ENCODE results near the gene SLC25A34. TPM values are rescaled to one million over a fixed set of nuclear protein-coding genes. Genes with fewer than 3 reads are reported as not detected.

The SLC25A34 gene
- total RNA-seq, 1 experiment from 2014 or later: 0.59 TPM

DNA sequence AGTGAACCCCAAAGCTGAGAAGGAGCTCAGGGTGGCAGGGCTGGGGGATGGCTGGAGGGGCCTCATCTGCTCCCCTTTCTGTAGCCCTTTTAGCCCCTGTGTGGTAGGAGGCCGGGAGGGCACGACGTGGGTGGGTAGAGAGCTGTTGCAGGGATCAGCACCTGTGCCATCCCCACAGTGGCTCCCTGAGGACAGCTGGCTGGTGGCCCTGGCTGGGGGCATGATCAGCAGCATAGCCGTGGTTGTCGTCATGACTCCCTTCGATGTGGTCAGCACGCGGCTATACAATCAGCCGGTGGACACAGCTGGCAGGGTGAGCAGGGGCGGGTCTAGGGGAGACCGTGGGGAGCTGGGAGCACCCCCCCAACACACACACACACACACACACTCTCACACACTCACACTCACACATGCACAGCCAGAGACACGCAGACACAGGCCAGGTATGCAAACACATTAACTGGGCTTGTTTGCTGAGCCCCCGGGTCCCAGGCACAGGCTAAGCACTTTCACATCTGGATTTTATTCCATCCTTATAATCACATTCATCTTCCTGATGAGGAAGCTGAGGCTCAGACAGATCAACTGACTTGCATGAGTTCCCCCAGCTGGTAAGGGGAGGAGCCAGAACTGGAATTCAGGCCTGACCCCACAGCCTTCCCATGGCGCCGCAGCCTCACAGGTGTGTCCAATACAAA, 2.5 kb downstream of the SLC25A34 start:
- Histone ChIP-seq H3K36me3 (ENCODE audit: control insufficient read depth in 1 of 2, insufficient read depth in 2 of 2, low read length in 2 of 2) (no peaks in the 10 kb centered on the region), H3K9ac (ENCODE audit: low read length) (no peak overlapping the region), H3K9me3 (ENCODE audit: control insufficient read depth in 1 of 2, insufficient read depth in 1 of 2, low read depth in 1 of 2, low read length in 2 of 2) (no peaks in the 10 kb centered on the region), H3K9me2 (ENCODE audit: insufficient read depth) (no peaks in the 10 kb centered on the region), H3K4me2 (ENCODE audit: low read length) (no peak overlapping the region), H2AFZ (ENCODE audit: low read depth, low read length, poor library complexity, severe bottlenecking) (no peak overlapping the region), H3K27me3 (ENCODE audit: insufficient read depth, low read length) (no peaks in the 10 kb centered on the region), H4K20me1 (ENCODE audit: insufficient read depth) (no peaks in the 10 kb centered on the region), H3K4me3 (replicated peaks in 1 of 2; ENCODE audit: low read depth in 1 of 2, low read length in 2 of 2) (no peak overlapping the region), H3K79me2 (ENCODE audit: insufficient read depth, low read length) (no peaks in the 10 kb centered on the region), H3K27ac (ENCODE audit: low read depth, low read length) (no peak overlapping the region; the same call in 1 of the 2 replicates), H3K4me1 (ENCODE audit: control insufficient read depth in 1 of 2, insufficient read depth in 2 of 2, low read length in 2 of 2) (peaks cover 6 to 10% of the 10 kb centered on the region in 2 experiments; a peak in 3 of 4 replicates)
- ATAC-seq (no peak), DNase-seq (ENCODE audit: low read depth, low spot score) (no peak)
- RAD21 ChIA-PET (ENCODE audit: low non-redundant PET in 1 of 2, low total read pairs in 2 of 2, uncharacterized antibody in 2 of 2, unreplicated experiment in 2 of 2): no interaction called here
- no peak for TF ChIP-seq ZFX (IDR thresholded peaks at IDR 0.05)
- no peak for TF ChIP-seq POLR2A (IDR thresholded peaks at IDR 0.05; ENCODE audit: borderline replicate concordance, extremely low read depth, insufficient read depth, insufficient read length)
- no peak for TF ChIP-seq TCF7L2 (IDR thresholded peaks at IDR 0.05; ENCODE audit: borderline replicate concordance, extremely low read depth, insufficient read depth, insufficient read length)
- no peak for TF ChIP-seq ZNF274 (IDR thresholded peaks at IDR 0.05; ENCODE audit: low read depth, low read length)
- no peak for TF ChIP-seq CBX3 (IDR thresholded peaks at IDR 0.05; ENCODE audit: low read depth)
- TF ChIP-seq YY1 (IDR thresholded peaks at IDR 0.05; ENCODE audit: extremely low read depth, insufficient replicate concordance, low read depth, low read length): no peak
- no peak for TF ChIP-seq RAD21 (IDR thresholded peaks at IDR 0.05; ENCODE audit: low read depth)
- TF ChIP-seq, protein P1, sequence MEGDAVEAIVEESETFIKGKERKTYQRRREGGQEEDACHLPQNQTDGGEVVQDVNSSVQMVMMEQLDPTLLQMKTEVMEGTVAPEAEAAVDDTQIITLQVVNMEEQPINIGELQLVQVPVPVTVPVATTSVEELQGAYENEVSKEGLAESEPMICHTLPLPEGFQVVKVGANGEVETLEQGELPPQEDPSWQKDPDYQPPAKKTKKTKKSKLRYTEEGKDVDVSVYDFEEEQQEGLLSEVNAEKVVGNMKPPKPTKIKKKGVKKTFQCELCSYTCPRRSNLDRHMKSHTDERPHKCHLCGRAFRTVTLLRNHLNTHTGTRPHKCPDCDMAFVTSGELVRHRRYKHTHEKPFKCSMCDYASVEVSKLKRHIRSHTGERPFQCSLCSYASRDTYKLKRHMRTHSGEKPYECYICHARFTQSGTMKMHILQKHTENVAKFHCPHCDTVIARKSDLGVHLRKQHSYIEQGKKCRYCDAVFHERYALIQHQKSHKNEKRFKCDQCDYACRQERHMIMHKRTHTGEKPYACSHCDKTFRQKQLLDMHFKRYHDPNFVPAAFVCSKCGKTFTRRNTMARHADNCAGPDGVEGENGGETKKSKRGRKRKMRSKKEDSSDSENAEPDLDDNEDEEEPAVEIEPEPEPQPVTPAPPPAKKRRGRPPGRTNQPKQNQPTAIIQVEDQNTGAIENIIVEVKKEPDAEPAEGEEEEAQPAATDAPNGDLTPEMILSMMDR (IDR thresholded peaks at IDR 0.05 in 2 of 3, conservative IDR thresholded peaks at IDR 0.05 in 1 of 3; ENCODE audit: borderline replicate concordance in 1 of 3, insufficient read depth in 1 of 3, low read depth in 2 of 3, low read length in 2 of 3): no peak
- TF ChIP-seq EGR1 (IDR thresholded peaks at IDR 0.05; ENCODE audit: low read depth): no peak
- no peak for TF ChIP-seq SIN3A (IDR thresholded peaks at IDR 0.05; ENCODE audit: low read depth)
- no peak for TF ChIP-seq EZH2 (IDR thresholded peaks at IDR 0.05)
- no peak for TF ChIP-seq JUND (IDR thresholded peaks at IDR 0.05)
- CTCF ChIA-PET: no interaction called here
- POLR2A ChIA-PET: no interaction called here
- BruUV-seq (replicated peaks): no TSS peak
- intact Hi-C loops (cut with micrococcal nuclease): no loop called here

All from HCT116 (cell line).